Measurements from ENCODE around the gene SLC12A9. TPM values are rescaled to one million over a fixed set of nuclear protein-coding genes. Genes with fewer than 3 reads are reported as not detected.
"Not testable (repeated sequence)": the region's sequence is repeated elsewhere in the genome, so short reads cannot be mapped to it uniquely, and the experiment has no call there.

Gene SLC12A9
- total RNA-seq, 1 donor from 2014 or later, result 19.4 TPM

DNA sequence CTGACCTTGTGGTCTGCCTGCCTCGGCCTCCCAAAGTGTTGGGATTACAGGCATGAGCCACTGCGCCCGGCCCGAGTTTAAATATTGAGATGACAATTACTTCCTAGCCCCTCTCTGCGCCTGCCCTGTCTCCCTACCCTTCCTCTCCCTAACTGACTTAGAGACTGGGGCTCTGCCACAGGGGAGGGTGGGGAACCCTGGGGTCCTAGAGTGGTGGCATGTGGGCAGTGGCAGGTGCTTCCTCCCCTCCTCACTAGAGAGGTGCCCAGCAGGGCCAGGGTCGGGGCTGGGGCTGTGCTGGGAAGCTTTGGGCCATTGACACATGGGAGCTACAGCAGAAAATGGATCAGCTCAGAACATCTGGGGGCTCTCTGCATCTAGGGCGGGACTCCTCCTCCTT, 50.1 kb downstream of the SLC12A9 start:
- Histone ChIP-seq H3K4me1 (no peaks in the 10 kb centered on the region), H3K36me3 (no peaks in the 10 kb centered on the region), H3K9me3 (no peaks in the 10 kb centered on the region), H3K4me3 (no peak overlapping the region), H3K27ac (no peak overlapping the region), H3K27me3 (no peaks in the 10 kb centered on the region)
- TF ChIP-seq, protein P1, sequence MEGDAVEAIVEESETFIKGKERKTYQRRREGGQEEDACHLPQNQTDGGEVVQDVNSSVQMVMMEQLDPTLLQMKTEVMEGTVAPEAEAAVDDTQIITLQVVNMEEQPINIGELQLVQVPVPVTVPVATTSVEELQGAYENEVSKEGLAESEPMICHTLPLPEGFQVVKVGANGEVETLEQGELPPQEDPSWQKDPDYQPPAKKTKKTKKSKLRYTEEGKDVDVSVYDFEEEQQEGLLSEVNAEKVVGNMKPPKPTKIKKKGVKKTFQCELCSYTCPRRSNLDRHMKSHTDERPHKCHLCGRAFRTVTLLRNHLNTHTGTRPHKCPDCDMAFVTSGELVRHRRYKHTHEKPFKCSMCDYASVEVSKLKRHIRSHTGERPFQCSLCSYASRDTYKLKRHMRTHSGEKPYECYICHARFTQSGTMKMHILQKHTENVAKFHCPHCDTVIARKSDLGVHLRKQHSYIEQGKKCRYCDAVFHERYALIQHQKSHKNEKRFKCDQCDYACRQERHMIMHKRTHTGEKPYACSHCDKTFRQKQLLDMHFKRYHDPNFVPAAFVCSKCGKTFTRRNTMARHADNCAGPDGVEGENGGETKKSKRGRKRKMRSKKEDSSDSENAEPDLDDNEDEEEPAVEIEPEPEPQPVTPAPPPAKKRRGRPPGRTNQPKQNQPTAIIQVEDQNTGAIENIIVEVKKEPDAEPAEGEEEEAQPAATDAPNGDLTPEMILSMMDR (IDR thresholded peaks at IDR 0.05), result no peak
- DNase-seq (ENCODE audit: low spot score in 2 of 2), result no peak
- intact Hi-C loops (cut with DNase I), result no loop called here

DNA sequence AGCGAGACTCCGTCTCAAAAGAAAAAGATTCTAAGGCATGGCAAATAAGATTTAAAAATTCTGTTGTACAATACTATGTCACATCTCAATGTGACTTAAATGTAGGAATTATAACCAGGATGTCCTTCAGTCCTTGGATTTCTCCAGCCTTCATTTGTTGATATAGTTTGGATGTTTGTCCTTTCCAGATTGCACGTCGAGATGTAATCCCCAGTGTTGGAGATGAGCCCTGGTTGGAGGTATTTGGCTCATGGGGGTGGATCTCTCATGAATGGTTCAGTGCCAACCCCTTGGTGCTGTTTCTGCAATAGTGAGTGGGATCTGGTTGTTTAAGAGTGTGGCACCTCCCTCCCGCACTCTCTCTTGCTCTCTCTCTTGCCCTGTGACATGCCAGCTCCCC, 56.0 kb downstream of the SLC12A9 start:
- DNase-seq (ENCODE audit: low spot score in 2 of 2), result no peak
- H3K27ac ChIP-seq, result no peak overlapping the region
- H3K36me3 ChIP-seq, result no peaks in the 10 kb centered on the region
- intact Hi-C loops (cut with DNase I), result no loop called here
- TF ChIP-seq, protein P1 (IDR thresholded peaks at IDR 0.05), result no peak
- no peaks in the 10 kb centered on the region for H3K9me3 ChIP-seq
- no peaks in the 10 kb centered on the region for H3K27me3 ChIP-seq
- no peak overlapping the region for H3K4me3 ChIP-seq
- no peaks in the 10 kb centered on the region for H3K4me1 ChIP-seq

DNA sequence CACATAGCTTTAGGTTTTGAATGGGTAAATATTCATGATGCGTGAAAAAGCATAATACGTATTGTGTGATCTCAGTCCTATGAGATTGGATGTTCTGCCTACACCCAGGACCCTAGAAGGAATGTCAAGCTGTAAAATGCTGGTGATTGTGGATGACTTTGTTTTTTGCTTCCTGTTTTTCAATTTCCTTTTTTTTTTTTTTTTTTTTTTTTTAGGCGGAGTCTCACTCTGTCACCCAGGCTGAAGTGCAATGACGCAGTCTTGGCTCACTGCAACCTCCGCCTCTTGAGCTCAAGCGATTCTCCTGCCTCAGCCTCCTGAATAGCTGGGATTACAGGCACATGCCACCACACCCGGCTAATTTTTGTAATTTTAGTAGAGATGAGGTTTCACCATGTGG, 57.9 kb downstream of the SLC12A9 start:
- DNase-seq (ENCODE audit: low spot score in 2 of 2); H3K4me1 ChIP-seq; intact Hi-C loops (cut with DNase I): not testable (repeated sequence)

DNA sequence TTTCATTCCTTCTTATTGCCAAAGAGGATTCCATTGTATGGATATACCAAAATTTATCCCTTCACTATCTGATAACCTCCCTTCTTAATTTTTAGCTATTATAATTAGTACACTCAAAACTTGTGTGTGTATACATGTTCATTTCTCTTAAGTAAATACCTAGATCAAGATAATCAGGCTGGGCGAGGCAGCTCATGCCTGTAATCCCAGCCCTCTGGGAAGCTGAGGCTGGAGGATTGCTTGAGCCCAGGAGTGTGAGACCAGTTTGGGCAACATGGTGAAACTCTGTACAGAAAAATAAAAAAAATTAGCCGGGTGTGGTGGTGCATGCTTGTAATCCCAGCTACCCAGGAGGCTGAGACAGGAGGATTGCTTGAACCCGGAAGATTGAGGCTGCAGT, 59.0 kb downstream of the SLC12A9 start:
- Histone ChIP-seq H3K27ac (no peak overlapping the region), H3K27me3 (no peaks in the 10 kb centered on the region), H3K4me1 (no peaks in the 10 kb centered on the region), H3K36me3 (no peaks in the 10 kb centered on the region), H3K9me3 (no peaks in the 10 kb centered on the region), H3K4me3 (no peak overlapping the region)
- intact Hi-C loops (cut with DNase I), result no loop called here
- DNase-seq (ENCODE audit: low spot score in 2 of 2), result no peak
- TF ChIP-seq, protein P1 (IDR thresholded peaks at IDR 0.05), result no peak

More for the DNA sequence above, 57.9 kb downstream of the SLC12A9 start:
- H3K27me3 ChIP-seq, H3K27ac ChIP-seq, H3K36me3 ChIP-seq, H3K9me3 ChIP-seq, H3K4me3 ChIP-seq: not testable (repeated sequence)

DNA sequence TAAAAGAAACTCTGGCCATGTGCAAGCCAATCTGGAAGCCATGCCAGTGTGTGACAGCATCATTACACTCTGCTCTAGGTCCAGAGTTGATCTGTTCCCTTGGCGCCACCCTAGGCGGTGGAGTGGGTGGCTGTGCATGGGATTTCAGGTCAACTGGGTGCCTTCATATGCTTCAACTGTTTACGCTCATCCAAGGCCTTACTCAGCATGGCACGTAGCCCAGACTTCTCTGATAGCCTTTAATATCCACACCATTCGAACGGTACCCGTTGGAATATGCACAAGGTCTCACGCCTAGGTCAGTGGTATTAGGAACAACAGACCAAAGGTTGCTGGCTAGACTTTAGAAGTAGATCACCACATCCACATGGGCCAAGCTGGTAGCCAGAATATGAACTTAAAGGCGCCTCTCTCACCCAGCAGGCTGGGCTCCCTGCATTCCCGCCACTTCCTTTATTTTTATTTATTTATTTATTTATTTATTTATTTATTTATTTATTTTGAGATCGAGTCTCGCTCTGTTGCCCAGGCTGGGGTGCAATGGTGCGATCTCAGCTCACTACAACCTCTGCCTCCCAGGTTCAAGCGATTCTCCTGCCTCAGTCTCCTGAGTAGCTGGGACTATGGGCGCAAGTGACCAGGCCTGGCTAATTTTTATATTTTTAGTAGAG, 61.8 kb downstream of the SLC12A9 start:
- no peaks in the 10 kb centered on the region for H3K9me3 ChIP-seq
- intact Hi-C loops (cut with DNase I), result no loop called here
- no peaks in the 10 kb centered on the region for H3K4me1 ChIP-seq
- H3K36me3 ChIP-seq, result no peaks in the 10 kb centered on the region
- no peaks in the 10 kb centered on the region for H3K27me3 ChIP-seq
- no peak for DNase-seq (ENCODE audit: low spot score in 2 of 2)
- H3K27ac ChIP-seq, result no peak overlapping the region
- H3K4me3 ChIP-seq, result no peak overlapping the region
- TF ChIP-seq, protein P1 (IDR thresholded peaks at IDR 0.05), result no peak

DNA sequence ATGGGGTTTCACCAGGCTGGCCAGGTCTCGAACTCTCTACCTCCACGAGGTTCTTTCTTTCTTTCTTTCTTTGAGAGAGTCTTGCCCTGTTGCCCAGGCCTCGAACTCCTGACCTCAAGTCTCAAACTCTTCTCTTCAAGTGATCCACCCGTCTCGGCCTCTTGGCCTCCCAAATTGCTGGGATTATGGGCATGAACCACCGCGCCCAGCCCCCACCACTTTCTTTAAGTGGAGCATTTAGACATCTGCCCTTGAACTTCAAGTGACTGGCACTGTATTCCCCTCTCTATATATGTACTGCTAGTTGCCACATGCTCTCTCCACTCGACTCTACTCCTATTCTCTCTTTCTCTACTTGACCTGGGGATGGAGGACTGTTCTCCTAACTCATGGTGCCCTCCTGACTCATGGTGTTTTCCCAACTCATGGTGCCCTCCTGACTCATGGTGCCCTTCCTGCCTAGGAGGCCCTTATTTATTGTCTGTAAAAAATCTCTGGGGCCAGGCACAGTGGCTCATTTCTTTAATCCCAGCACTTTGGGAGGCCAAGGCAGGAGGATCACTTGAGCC, 62.5 kb downstream of the SLC12A9 start:
- H3K4me3 ChIP-seq, result no peak overlapping the region
- no peaks in the 10 kb centered on the region for H3K36me3 ChIP-seq
- H3K27me3 ChIP-seq, result no peaks in the 10 kb centered on the region
- no peaks in the 10 kb centered on the region for H3K4me1 ChIP-seq
- DNase-seq (ENCODE audit: low spot score in 2 of 2), result no peak
- no peak overlapping the region for H3K27ac ChIP-seq
- no peaks in the 10 kb centered on the region for H3K9me3 ChIP-seq
- intact Hi-C loops (cut with DNase I), result no loop called here
- TF ChIP-seq, protein P1 (IDR thresholded peaks at IDR 0.05), result no peak

Other genes with a start within 250 kb of the SLC12A9 start
- gene MOSPD3, start 240.2 kb upstream of the SLC12A9 start, total RNA-seq, result 11.0 TPM
- not detected for gene TFR2, start 211.2 kb upstream of the SLC12A9 start, total RNA-seq
- gene ACTL6B, start 196.3 kb upstream of the SLC12A9 start, total RNA-seq, result not detected
- 500 TPM for gene GNB2, start 179.0 kb upstream of the SLC12A9 start, total RNA-seq
- 31.1 TPM for gene GIGYF1, start 158.5 kb upstream of the SLC12A9 start, total RNA-seq
- gene POP7, start 146.6 kb upstream of the SLC12A9 start, total RNA-seq, result 44.0 TPM
- not detected for gene EPO, start 132.2 kb upstream of the SLC12A9 start, total RNA-seq
- gene ZAN, start 119.1 kb upstream of the SLC12A9 start, total RNA-seq, result not detected
- gene EPHB4, start 25.2 kb upstream of the SLC12A9 start, total RNA-seq, result 144 TPM
- 221 TPM for gene TRIP6, start 14.7 kb downstream of the SLC12A9 start, total RNA-seq
- 89.2 TPM for gene SRRT, start 22.4 kb downstream of the SLC12A9 start, total RNA-seq
- gene UFSP1, start 37.0 kb downstream of the SLC12A9 start, total RNA-seq, result 0.53 TPM
- 7.8 TPM for gene ACHE, start 43.2 kb downstream of the SLC12A9 start, total RNA-seq
- not detected for gene MUC3A, start 96.8 kb downstream of the SLC12A9 start, total RNA-seq
- 0.85 TPM for gene MUC12, start 116.9 kb downstream of the SLC12A9 start, total RNA-seq
- gene MUC17, start 167.4 kb downstream of the SLC12A9 start, total RNA-seq, result not detected
- gene TRIM56, start 232.8 kb downstream of the SLC12A9 start, total RNA-seq, result 29.6 TPM

All from ascending aorta (tissue), 2 donors.